HG03045 (cell line): Measurements from ENCODE around the gene SNX15.

Experiments
- ATAC-seq: cut with Tn5 transposase; IDR thresholded peaks from one replicate; pipeline ENCODE4 v1.9.1; 2021; ENCODE audit warnings: mild to moderate bottlenecking, moderate library complexity; ENCODE audit not compliant: unreplicated experiment

SNX15 gene

DNA sequence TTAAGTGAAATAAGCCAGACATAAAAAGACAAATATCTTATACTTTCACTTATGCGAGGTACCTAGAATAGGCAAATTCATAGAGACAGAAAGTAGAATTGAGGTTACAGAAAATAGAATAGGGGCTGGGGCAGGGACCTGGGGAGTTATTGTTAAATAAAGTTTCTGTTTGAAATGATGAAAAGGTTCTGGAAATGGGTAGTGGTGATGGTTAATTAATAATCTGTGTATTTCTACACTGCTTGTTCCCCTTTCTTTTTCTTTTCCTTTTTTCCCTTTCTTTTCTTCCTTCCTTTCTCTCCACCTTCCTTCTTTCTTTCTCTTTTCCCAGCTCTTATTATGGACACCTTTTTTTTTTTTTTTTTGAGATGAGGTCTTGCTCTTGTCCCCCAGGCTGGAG, 28.3 kb downstream of the SNX15 start:
- no peak for ATAC-seq

DNA sequence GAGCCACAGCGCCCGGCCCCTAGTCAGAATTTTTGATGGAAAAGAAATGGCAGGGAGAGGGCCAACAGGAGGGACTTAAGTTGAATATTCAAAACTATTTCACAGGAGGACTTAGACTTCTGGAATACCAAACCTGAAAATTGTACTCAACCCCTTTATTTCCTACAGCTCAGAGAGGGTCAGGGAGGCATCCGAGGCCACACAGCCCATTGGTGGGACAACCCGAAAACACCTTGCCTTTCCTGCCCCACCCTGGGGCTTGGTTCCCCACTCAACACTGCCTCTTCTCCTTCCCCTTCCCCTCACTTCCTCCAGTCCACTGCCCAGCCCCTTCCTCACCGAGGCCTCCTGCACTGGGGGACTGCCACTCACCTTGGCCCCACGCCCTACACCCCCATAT, 29.8 kb downstream of the SNX15 start:
- ATAC-seq, result no peak

DNA sequence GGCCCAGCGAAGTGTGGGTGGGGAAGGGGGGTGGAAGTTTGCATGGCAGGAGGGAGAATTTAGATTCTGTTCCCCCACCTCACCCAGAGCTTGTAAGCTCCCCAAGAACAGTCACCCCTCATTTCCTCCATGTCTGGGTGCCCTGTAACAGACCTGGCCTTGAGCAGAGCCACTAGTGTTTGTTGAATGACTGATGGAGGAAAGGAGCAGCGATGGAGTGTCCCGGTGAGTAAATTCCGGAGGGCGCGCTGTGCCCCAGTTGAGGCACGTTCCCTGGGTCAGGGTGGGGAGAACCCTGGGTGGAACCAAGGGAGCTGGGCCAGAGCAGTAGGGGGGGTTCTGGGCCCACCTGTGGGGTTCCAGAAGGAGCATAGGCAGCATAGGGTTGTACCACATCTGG, 30.3 kb downstream of the SNX15 start:
- ATAC-seq, result no peak

DNA sequence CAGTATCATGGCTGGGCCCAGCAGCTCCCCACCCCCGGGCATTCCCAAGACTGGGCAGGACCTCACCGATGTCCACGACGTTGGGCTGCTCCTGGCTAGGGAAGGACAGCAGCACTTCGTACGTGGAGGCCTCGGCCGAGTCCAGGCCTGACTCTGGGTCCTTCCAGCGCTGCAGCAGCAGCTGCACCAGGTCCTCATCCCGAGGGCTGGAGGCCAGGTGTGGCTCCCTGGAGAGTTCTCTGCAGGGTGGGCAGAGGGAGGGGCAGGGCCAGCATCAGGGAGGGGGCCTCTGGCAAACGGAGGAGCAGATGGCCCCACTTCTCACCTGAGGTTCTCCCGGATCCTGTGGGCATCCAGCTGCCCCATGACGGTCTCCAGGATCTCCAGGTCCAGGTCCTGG, 30.8 kb downstream of the SNX15 start:
- no peak for ATAC-seq

DNA sequence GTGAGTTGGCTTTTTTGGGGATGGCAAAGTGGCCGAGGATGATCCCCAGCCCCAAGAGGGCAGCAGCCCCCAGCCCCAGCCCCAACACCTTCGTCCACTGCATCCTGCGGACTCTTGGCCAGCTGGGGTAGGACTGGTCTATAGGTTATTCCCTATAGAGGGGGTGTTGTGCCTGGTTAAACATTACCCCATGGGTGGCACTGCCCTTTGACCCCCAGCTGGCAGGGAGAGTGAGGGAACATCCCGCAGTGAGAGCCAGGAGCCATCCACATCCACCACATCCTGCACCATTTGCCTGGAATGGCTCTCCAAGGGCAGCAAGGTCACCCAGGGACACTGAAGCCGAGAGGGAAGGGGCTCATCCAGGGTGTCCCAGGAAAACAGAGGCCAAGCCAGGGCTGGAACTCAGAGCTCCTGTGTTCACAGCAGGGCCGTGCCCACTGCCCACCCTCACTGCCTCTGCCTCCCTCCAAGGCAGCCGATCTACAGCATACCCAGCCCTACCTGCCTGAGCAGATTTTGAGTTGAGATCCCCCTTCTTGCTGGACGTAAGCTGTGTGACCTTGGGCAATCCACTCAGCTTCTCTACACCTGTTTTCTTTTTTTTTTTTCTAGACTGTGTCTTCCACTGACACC, 31.3 kb downstream of the SNX15 start, which contains the start of gene NAALADL1:
TSS of gene NAALADL1 (minus strand) at position 135 of the 636 bp plus-strand sequence. CDS start at position 103, 32 bp downstream.
- ATAC-seq, result no peak

DNA sequence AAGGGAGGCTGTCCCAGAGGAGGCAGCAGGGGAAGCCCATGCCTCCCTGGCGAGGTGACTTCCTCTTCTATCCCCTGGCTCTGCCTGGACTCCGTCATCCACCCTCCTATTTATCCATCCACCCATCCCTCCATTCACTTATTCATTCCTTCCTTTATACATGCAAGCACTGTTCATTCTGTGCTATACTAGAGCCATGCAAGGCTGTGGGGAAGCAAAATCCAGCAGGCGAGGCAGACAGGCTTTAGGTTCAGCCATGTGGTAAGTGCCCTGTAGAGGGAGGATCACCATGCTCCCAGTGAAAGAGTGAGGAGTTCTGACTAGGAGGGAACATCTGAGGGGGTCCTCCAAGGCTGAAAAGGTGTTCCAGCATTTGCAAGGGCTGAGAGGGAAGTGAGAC, 32.3 kb downstream of the SNX15 start:
- no peak for ATAC-seq

DNA sequence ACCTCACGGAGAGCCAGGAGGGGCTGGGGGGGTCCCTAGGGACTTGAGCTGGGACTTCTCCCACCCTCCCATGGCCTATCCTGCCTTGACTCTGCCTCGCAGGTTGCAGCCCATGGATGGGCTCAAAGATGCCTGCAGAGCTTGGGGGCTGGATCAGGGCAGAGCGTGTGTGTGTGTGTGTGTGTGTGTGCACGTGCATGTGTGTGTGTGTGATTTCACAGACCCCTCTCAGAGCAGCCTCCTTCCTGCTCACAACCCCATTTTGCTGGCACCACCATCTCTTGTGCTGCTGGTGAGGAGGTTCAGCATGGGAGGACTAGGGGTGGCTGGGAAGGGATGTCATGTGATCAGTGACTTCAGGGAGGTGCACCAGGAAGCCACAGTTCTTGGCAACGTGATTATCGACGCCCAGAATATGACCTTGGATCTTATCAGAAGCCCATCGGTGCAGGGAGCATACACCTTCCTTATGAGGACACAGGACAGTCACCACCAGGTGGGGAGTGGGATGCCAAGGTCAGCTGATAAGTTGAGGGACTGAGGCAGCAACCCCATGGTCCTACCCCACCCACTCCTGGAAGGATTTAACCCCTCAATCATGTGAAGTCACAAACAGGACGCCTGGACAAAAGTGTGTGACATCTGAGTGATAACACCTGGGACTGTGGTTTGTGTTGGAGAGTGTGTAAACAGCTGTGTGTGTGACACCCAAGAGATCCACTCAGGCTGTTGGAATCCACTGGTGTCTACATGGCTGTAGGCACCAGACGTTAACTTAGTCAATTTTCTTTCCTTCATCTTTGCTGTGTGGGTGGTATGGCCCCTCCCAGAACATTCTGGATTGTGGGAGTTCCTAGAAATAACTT, 33.0 kb downstream of the SNX15 start:
- ATAC-seq, result no peak

DNA sequence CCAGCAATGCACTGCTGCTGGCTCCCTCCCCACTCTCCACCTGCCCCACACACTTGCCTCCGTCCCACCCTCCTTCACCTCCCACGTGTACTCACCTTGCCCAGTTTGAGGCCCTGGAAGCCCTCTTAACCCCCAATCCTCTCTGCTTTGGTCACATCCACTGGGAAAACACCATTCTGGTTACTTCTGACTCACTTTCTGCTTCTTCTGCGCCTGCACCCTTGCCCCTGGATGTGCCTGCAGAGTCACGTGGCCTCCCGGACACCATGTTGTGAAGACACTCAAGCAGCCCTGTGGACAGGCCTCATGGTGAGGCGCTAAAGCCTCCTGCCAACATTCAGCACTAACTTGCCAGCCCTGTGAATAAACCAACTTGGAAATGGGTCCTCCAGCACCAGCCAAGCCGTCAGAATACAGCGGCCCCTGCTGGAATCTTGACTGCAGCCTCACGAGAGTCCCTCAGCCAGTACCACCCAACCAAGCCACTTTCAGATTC, 33.7 kb downstream of the SNX15 start:
- no peak for ATAC-seq

DNA sequence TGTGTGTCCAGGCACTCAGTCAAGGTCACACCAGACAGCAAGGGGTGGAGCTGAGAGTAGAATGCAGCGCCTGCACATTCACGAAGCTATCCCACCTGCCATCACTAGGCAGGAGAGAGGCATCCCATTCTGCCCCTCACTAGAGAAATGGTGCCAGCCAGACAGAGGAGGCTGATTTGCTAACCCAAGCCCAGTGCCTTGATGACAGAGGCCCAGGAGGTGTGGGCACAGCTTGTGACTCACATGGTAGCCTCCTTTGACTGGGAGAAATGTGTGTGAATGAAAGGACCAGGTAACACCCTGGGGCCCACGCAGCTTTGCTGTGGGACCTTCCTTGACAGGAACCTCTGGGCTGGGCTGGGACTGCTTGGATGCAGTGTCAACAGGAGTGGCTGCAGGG, 36.3 kb downstream of the SNX15 start:
- no peak for ATAC-seq

DNA sequence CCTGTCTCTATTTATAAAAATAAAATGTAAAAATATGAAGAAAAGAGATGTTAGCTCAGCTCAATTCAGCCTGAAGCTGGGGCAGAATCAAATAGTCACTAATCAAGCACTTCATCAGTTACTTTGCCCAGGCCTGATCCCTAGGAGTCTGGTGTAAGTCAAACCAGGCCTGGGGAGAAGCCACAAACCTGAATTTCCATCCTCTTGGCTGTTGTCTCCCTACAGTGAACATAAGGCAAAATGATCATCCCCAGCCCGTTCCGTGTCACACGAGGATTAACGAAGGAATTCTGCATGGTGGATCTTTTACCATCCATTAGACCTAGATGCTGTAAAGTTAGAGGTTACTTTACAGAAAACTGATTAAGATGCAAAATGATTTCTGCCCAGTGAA, 37.6 kb downstream of the SNX15 start:
- ATAC-seq, result no peak

DNA sequence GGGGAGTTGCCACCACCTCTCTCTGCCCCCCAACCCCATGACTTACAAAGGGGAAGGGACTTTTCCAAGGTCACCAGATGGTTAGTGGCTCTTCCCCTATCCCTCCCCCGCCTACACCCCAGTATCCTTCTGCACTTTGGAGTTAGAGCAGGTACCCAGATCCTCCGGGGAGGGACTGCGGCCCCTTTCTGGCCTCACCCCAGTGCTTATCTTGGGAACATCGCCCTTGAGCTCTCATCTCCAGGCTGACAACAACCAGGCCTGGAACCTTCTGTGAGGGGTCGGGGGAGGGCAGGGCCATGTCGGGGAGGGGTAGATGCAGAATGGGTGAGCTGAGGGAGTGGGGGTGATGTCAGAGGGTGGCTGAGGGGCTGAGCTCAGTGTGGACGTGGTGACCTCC, 38.6 kb downstream of the SNX15 start:
- no peak for ATAC-seq

DNA sequence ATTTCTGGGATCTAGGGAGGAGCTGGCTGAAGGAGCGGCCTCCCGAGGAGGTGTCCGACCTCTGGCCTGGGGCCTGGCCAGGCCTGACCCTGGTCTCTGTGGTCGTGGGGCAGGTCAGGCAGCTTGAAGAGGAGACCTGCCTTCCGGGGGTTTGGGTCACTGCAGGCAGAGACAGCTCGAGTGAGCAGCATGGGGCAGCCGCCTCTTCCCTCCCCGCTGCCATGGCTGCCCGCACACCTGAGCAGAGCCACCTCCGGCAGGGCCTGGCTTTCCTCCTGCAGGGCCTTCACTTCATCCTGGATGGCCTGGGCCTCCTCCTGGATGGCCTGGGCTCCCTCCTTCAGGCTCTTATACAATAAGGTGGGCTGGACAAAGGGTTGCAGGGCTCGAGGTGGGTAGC, 39.1 kb downstream of the SNX15 start:
- no peak for ATAC-seq

DNA sequence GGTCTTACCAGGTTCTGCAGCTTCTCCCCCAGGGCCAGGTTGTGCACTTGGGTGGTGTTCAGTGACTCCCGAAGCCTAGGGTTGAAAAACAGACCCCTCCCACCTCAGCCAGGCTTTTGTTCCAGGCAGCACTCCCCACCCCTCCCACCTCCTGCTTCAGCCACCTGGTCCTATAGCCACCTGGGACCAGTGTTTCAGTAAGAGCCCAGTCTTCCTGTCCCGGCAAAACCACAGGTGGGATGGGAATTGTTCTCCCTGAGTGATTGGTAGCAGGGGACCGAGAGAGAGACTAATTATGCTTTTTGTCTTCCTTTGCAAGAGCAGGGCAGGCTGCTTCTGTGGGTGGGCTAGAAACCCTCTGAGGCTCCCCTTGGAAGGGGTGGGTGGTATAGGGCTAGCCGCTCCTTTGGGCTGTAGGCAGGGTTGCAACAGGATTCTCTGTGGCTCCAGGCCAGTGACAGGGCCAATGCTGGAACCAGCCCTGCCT, 39.6 kb downstream of the SNX15 start:
- ATAC-seq, result no peak

DNA sequence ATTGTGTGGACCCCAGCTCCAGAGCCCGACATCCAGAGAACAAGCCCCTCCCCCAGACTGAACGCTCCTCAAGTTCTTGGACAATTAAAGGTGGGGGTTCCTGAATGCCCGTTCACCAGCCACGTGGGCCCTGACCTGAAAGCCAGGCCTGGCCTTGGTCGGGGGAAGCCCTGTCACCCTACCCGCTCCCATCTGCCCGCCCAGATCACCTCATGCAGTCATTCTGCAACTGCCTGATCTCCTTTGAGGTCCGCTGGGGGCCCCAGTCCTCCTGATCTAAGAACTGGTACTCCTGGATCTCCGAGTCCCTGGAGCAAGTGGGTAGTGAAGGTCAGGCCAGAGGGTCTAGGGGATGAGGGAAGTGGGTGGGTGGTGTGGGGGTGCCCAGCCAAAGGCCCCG, 40.2 kb downstream of the SNX15 start:
- ATAC-seq, result no peak

DNA sequence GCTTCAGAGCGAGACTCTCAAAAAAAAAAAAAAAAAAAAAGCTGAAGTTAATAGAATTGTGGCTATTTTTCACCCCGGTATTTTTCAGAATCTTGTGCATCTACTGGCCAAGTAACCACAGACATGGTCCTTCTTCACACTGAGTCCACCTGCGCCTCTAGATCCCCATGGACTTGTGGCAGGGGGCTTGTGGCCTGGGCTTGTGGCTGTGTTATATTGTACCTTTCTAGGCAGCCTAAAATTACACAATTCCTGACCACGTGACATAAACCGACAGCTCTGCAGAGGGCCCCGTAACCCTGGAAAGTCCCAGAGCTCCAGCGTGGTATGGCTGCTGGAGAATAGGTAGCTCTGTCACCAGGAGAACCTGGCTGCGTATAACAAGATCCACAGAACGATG, 42.0 kb downstream of the SNX15 start:
- no peak for ATAC-seq

DNA sequence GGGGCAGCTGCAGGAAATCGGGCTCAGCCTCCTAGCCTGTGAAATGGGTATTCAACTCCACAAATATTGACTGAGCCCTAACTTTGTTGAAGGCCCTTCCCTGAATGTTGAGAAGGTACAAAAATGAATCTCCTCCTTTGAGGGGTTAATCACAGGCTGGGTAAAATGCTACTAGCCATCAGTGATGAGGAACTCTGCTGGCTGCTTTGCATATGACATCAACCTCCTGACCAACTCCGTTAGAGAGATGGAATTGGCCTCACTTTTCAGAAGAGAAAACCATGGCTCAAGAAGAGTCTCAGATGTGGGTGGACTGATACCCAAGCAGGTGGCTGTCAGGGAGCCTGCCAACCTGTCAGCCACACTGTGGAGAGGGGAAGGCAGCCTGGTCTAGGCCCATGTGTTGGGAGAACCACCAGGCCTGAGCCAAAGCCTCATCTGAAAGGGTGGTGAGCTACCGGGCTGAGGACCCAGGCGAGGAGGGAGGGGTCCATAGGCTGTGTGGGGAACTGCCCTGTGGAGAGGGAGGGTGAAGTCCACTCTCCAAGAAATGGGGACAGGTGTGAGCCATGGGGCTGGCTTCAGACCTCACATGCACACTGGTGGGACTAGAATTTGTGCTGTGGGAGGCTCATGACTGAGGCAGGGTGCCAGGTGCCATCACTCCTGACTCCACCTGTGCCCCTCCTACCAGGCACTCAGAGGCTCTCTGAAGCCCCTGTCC, 44.8 kb downstream of the SNX15 start:
- ATAC-seq, result no peak

DNA sequence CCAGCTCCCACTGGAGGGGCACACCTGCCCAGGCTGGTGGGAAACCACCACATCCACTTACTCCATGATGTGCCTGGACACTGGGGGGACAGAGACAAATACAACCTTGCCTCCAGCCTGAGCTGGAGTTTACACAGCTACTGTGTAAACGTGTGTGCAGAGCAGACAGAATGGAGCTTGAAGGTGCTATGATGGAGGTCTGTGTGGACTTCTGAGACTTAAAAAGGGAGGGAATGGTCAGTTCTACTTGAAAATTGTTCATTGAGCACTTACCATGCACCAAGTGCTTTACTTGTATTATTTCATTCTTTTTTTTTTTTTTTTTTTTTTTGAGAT, 45.4 kb downstream of the SNX15 start:
- no peak for ATAC-seq

DNA sequence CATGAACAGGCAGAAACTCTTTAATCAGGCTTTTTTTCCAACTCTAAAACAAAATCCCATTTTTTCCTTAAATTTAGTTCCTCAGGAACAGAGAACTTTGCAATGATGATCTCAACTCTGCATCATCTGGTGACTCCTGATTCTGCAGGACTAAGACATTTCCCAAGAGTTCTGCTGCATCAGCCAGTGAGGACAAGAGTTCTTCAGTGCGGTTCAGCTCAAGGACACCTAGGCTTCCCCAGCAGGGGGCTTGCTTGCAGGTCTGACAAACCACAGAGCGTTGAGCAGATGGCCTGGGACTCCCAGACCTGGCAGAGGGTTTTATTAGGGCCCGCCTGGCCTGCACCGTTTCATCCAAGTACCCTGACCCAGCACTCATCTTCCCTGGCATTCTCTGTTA, 50.2 kb downstream of the SNX15 start:
- no peak for ATAC-seq

DNA sequence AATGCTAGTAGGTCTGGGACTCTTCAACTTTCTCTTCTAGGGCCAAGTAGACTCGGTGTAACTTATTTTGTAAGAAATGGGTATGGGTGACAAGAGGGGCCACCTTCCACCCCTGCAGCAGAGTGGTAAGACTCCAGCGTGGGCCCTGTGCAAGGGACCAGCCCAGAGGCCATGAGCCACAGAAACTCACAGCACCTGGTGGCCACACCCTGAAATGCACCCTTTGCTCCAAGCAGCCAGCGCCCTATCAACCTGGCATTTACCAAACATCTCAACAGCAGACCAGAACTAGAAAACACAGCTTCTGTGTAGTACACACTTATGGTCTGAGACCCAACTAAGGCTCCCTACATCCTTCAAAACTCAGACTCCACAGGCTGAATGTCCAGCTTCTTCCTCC, 50.9 kb downstream of the SNX15 start:
- ATAC-seq, result no peak

DNA sequence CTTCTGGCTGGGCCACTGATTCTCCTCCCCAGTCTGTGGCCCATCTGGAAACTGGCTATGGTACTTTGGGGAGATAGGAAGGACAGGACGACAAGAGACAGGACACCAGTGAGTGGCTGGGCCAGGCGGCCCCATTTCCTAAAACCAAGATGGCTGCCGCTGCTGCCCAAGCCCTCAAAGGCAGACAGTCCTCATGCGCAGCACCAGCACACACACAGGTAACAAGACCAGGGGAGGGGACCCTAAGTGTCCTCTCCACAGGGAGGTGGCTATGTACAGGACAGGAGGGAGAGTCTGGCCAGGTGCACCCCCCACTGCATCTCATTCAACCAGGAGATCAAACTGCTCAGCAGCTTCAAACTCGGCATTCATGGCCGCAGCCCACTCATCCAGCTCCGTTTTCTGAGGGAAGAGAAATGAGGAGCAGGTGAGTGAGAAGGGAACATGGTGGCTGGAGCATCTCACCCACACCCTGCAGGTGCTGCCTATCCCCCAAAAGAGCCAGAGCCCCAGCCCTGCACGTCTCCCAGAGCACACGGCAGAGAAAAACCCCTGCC, 51.6 kb downstream of the SNX15 start:
- ATAC-seq, result no peak

DNA sequence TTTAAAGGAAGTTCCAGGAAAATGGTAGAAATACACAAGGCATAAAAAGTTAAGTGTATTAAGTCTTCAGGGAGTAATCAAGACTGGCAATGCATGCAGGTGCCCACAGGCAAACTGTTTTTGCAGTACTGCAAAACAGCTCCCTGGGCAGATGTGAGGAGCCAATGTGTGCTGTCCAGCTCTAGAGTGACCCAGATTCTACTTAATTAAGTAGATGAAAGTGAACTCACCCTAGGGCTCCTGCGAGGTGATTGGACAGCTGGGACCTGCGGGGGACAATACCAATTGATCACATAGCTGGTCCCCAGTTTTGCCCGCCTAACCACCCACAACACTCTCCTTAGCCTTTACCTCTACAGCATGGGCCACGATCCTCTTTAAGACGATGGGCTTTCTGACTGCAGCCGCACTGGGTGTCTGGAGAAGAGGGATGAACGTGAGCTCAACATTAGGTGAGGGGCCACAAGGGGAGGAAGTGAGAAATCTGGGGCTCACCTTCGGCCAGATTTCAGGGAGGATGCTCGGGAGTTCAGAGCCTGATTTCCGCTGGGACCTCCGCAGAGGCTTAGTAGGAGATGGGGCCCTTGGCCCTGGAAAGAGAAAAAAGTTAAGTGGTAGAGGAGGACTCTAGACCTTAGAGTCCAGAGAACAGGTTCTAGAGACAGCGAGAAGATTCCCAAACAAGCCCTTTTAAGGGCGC, 56.0 kb downstream of the SNX15 start:
- peak; percentile 18 for ATAC-seq
